Subcutaneous abdominal adipose tissue (tissue), 5 donors: ENCODE data around the gene NRG3.

Source experiments
- H3K27ac ChIP-seq: one replicate; pipeline ENCODE4 v1.7.0; 2013; ENCODE audit warnings: low read depth, mild to moderate bottlenecking, inconsistent platforms, low read length, moderate library complexity
- H3K27me3 ChIP-seq, 5 donors: one replicate each; pipeline ENCODE4 v1.7.0; 2013; ENCODE audit warnings: low read length in 5 of 5, inconsistent platforms in 1 of 5; ENCODE audit not compliant: control insufficient read depth in 5 of 5, insufficient read depth in 4 of 5
- H3K36me3 ChIP-seq, 5 donors: one replicate each; pipeline ENCODE4 v1.7.0; 2013; ENCODE audit warnings: low read length in 5 of 5; ENCODE audit not compliant: control insufficient read depth in 5 of 5, insufficient read depth in 5 of 5
- H3K4me1 ChIP-seq, 5 donors: one replicate each; pipeline ENCODE4 v1.7.0; 2013; ENCODE audit warnings: low read length in 5 of 5, mild to moderate bottlenecking in 3 of 5, moderate library complexity in 1 of 5; ENCODE audit not compliant: control insufficient read depth in 5 of 5, insufficient read depth in 5 of 5
- H3K4me3 ChIP-seq, 5 donors: one replicate each; pipeline ENCODE4 v1.7.0; 2013; ENCODE audit warnings: low read length in 5 of 5, low read depth in 1 of 5
- H3K9ac ChIP-seq, 5 donors: one replicate each; pipeline ENCODE4 v1.7.0; 2013; ENCODE audit warnings: low read length in 5 of 5, mild to moderate bottlenecking in 4 of 5, moderate library complexity in 3 of 5
- H3K9me3 ChIP-seq, 5 donors: one replicate each; pipeline ENCODE4 v1.7.0; 2013; ENCODE audit warnings: low read length in 5 of 5; ENCODE audit not compliant: control insufficient read depth in 5 of 5
- donor health status: healthy.
- donor health status: healthy.
- donor health status: healthy.
- donor health status: healthy.
- donor health status: healthy.

NRG3 gene

DNA sequence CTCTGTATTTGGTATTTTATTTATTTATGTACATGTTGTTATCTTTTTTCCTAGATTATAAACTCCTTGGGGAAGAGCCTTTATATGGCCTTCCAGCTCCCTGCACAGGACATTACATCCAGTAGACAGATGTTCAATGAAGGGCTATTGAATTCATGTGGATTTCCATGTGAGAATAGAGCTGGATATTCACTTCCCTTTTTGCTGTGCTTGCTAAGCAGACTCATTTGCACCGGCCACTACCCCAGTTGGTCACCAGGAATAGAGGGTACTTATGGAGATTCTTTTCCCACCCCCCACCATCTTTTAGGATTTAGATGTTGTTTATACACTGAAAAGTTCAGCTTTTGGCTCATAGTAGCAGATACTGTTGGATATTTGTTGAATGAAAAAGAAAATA is 374.1 kb downstream of the NRG3 start:
- no peak overlapping the region for H3K9ac ChIP-seq
- H3K4me3 ChIP-seq, result no peak overlapping the region
- no peaks in the 10 kb centered on the region for H3K9me3 ChIP-seq
- H3K27me3 ChIP-seq, result no peaks in the 10 kb centered on the region
- peaks cover 0 to 10% (median 6%) of the 10 kb centered on the region in 5 donors for H3K4me1 ChIP-seq
- no peak overlapping the region for H3K27ac ChIP-seq
- H3K36me3 ChIP-seq, result no peaks in the 10 kb centered on the region

- Histone ChIP-seq H3K27ac (no peak overlapping the region), H3K36me3 (no peaks in the 10 kb centered on the region), H3K4me3 (no peak overlapping the region), H3K9me3 (no peaks in the 10 kb centered on the region), H3K9ac (no peak overlapping the region), H3K4me1 (peaks cover 0 to 10% (median 6%) of the 10 kb centered on the region in 5 donors), H3K27me3 (no peaks in the 10 kb centered on the region)
These were observed 376.4 kb downstream of the NRG3 start for GRCh38 chr10:82251222-82251906.

GRCh38 chr10:82252081-82252480 is 377.1 kb downstream of the NRG3 start:
- Histone ChIP-seq H3K9ac (no peak overlapping the region), H3K36me3 (no peaks in the 10 kb centered on the region), H3K27ac (no peak overlapping the region), H3K9me3 (no peaks in the 10 kb centered on the region), H3K4me1 (peaks cover 0 to 10% (median 6%) of the 10 kb centered on the region in 5 donors), H3K4me3 (no peak overlapping the region), H3K27me3 (no peaks in the 10 kb centered on the region)

GRCh38 chr10:82254237-82254636 is 379.2 kb downstream of the NRG3 start:
- no peaks in the 10 kb centered on the region for H3K27me3 ChIP-seq
- H3K27ac ChIP-seq, result no peak overlapping the region
- H3K9me3 ChIP-seq, result no peaks in the 10 kb centered on the region
- H3K9ac ChIP-seq, result no peak overlapping the region
- no peaks in the 10 kb centered on the region for H3K36me3 ChIP-seq
- peaks cover 0 to 10% (median 6%) of the 10 kb centered on the region in 5 donors for H3K4me1 ChIP-seq
- H3K4me3 ChIP-seq, result no peak overlapping the region

- Histone ChIP-seq H3K9ac (no peak overlapping the region), H3K4me3 (no peak overlapping the region), H3K27ac (no peak overlapping the region), H3K4me1 (peaks cover 0 to 10% (median 6%) of the 10 kb centered on the region in 5 donors), H3K36me3 (no peaks in the 10 kb centered on the region), H3K27me3 (no peaks in the 10 kb centered on the region), H3K9me3 (no peaks in the 10 kb centered on the region)
These were observed 381.3 kb downstream of the NRG3 start for GRCh38 chr10:82256275-82256674.

GRCh38 chr10:82266438-82266837 is 391.4 kb downstream of the NRG3 start:
- H3K27ac ChIP-seq, result no peak overlapping the region

DNA sequence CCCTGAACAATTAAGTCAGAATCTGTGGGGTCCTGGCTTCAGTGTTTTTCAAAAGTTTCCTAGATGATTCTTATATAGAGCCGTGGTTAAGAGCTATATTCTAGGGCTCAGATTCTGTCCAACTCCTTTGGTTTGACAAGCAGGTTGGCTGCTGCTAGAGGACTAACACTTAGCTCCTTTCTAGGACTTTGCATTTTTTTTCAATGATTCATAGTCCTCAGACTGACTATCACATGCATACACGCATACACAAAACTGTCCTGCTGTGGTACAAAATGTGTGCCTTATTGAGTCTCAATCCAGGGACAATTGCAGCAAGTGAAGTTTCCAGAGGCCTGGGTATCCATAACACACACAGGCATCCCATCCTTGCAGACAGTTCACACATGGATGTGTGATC is 392.0 kb downstream of the NRG3 start:
- Histone ChIP-seq H3K36me3 (no peaks in the 10 kb centered on the region), H3K9me3 (no peaks in the 10 kb centered on the region), H3K27me3 (no peaks in the 10 kb centered on the region), H3K9ac (no peak overlapping the region), H3K4me3 (no peak overlapping the region), H3K27ac (no peak overlapping the region), H3K4me1 (no peaks in the 10 kb centered on the region)

More at GRCh38 chr10:82266438-82266837, 391.4 kb downstream of the NRG3 start:
- no peak overlapping the region for H3K4me3 ChIP-seq
- no peak overlapping the region for H3K9ac ChIP-seq
- H3K27me3 ChIP-seq, result no peaks in the 10 kb centered on the region
- no peaks in the 10 kb centered on the region for H3K9me3 ChIP-seq
- H3K4me1 ChIP-seq, result no peaks in the 10 kb centered on the region
- no peaks in the 10 kb centered on the region for H3K36me3 ChIP-seq

DNA sequence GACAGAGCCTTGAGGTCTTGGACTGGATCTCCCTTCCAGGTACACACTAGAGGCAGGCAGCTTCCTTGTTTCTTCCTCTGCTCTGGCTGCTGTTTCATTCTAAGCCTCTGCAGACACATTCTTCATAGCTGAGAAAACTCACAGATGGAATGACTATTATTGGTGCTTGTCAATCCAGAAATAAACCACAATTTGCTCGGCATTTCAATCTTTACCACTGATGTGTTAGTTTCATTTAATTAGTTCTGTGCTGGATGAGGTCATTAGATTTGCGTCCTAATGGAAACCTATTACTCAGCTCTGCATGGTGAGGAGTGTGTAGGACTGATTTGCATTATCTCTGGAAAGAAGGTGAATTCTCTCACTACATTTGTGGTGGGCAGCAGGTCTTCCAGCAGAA is 392.5 kb downstream of the NRG3 start:
- no peaks in the 10 kb centered on the region for H3K4me1 ChIP-seq
- no peak overlapping the region for H3K4me3 ChIP-seq
- no peaks in the 10 kb centered on the region for H3K36me3 ChIP-seq
- H3K27me3 ChIP-seq, result no peaks in the 10 kb centered on the region
- no peak overlapping the region for H3K27ac ChIP-seq
- H3K9ac ChIP-seq, result no peak overlapping the region
- no peaks in the 10 kb centered on the region for H3K9me3 ChIP-seq

DNA sequence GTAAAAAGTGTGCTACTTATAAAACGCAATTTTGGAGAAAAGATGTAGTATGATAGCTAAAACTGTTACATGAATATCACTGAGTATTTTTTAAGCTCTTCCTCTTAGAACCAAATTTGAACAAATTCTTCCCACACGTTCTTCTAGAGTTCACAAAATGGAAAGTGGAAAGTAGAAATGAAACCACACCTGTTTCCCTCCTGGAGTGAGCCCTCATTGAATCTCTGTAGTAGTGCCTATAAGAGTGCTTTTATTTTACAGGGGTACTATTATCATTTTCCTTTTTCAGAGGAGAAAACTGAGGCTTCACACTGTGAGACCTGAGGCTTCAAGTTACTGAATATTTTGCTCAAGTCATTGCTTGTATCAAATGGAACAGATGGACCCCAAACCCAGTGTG is 393.0 kb downstream of the NRG3 start:
- Histone ChIP-seq H3K27ac (no peak overlapping the region), H3K9ac (no peak overlapping the region), H3K36me3 (no peaks in the 10 kb centered on the region), H3K4me1 (no peaks in the 10 kb centered on the region), H3K9me3 (no peaks in the 10 kb centered on the region), H3K4me3 (no peak overlapping the region), H3K27me3 (no peaks in the 10 kb centered on the region)

DNA sequence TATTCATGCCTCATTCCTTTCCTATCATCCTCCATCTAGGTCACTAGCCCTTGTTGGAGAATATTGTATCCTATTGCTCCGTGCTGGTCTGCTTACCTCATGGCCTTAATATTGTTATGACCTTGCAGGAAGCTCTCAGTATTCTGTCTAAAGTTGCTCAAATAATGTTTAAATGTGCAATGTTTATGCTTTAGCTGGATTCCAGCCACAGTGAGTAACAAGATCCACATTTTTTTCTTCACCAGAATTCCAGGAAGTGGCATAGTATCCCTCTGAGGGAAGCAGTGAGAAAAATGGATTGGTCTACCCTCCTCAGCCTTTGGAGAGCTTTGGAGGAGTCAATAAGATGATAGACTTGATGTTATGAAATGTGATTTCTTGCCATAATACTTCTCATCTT is 402.6 kb downstream of the NRG3 start:
- H3K36me3 ChIP-seq, result no peaks in the 10 kb centered on the region
- no peaks in the 10 kb centered on the region for H3K9me3 ChIP-seq
- H3K4me3 ChIP-seq, result no peak overlapping the region
- no peaks in the 10 kb centered on the region for H3K4me1 ChIP-seq
- H3K27ac ChIP-seq, result no peak overlapping the region
- H3K27me3 ChIP-seq, result no peaks in the 10 kb centered on the region
- no peak overlapping the region for H3K9ac ChIP-seq
